Activated CD4-positive, alpha-beta T cell treated with anti-CD3 and anti-CD28 coated beads for 36 hours (primary cell): Measurements from ENCODE around the gene SIRT5. TPM values are rescaled to one million over a fixed set of nuclear protein-coding genes. Genes with fewer than 3 reads are reported as not detected.

Experiments
- ATAC-seq: fragments of 200-7000 bp; cut with Tn5 transposase; one replicate; pipeline ENCODE4 v1.10.0; 2021; ENCODE audit warnings: mild to moderate bottlenecking, moderate library complexity
- CTCF ChIA-PET: fragments of 350-600 bp; sonication (Branson Sonifier 250); formaldehyde crosslinking; loops from one replicate; lab custom pipeline; 2021; ENCODE audit warnings: antibody characterized with exemption; lab: Charles Lee
- POLR2A ChIA-PET: fragments of 350-600 bp; sonication (Branson Sonifier 250); formaldehyde crosslinking; loops from one replicate; lab custom pipeline; 2021; ENCODE audit warnings: antibody characterized with exemption, inconsistent platforms; lab: Charles Lee
- DNase-seq: peaks from one replicate; pipeline ENCODE4 v3.0.0-alpha.2; 2020
- H3K27ac Mint-ChIP-seq: one replicate; pipeline ENCODE4 v1.8.0; 2021; ENCODE audit warnings: mixed read lengths
- H3K27me3 Mint-ChIP-seq: one replicate; pipeline ENCODE4 v1.8.0; 2021; ENCODE audit warnings: mixed read lengths
- H3K36me3 Mint-ChIP-seq: one replicate; pipeline ENCODE4 v1.8.0; 2021; ENCODE audit warnings: low read depth, mixed read lengths
- H3K4me1 Mint-ChIP-seq: one replicate; pipeline ENCODE4 v1.8.0; 2021; ENCODE audit warnings: mixed read lengths
- H3K4me3 Mint-ChIP-seq: one replicate; pipeline ENCODE4 v1.8.0; 2021; ENCODE audit warnings: mild to moderate bottlenecking, moderate library complexity, mixed read lengths
- H3K9me3 Mint-ChIP-seq: one replicate; pipeline ENCODE4 v1.8.0; 2021; ENCODE audit warnings: low read depth, mixed read lengths
- intact Hi-C, 2 experiments: fragments of 100-400 bp; cut with DNase I in 1 of 2; cut with micrococcal nuclease in 1 of 2; formaldehyde crosslinking; loops; one replicate each; pipeline versions ENCODE4 v1.14.2 to v1.15.1; 2022 to 2024; cut with DNase I, micrococcal nuclease
- total RNA-seq, 2 experiments: library from RNA; stranded (reverse); gene quantifications; one replicate each; pipeline ENCODE4 v1.2.3, GENCODE V29; 2021

Gene SIRT5
- total RNA-seq, 2 experiments from 2014 or later = 14.7 to 21.9 TPM

GRCh38 chr6:13630499-13630898 lies 56.1 kb downstream of the SIRT5 start:
- peaks cover 38% of the 10 kb centered on the region for H3K4me1 Mint-ChIP-seq
- no peak overlapping the region for H3K4me3 Mint-ChIP-seq
- no peak for DNase-seq
- CTCF ChIA-PET = interaction anchor here (0.7 to 4.7 kb wide), 5 partner anchors 15 to 1090 kb away, joined by 3 to 26 read pairs (median 3); partner anchors contain the start of genes NOL7 and SIRT5
- peaks cover 39% of the 10 kb centered on the region for H3K36me3 Mint-ChIP-seq
- POLR2A ChIA-PET = interaction anchor here (0.6 kb wide), 1 partner anchor 1914 kb away, joined by 3 read pairs; no protein-coding TSS in a partner anchor
- H3K27me3 Mint-ChIP-seq = no peaks in the 10 kb centered on the region
- intact Hi-C loops = no loop called here
- no peaks in the 10 kb centered on the region for H3K9me3 Mint-ChIP-seq
- peak; percentile 77 for ATAC-seq
- H3K27ac Mint-ChIP-seq = peak overlapping the region; percentile 76

DNA sequence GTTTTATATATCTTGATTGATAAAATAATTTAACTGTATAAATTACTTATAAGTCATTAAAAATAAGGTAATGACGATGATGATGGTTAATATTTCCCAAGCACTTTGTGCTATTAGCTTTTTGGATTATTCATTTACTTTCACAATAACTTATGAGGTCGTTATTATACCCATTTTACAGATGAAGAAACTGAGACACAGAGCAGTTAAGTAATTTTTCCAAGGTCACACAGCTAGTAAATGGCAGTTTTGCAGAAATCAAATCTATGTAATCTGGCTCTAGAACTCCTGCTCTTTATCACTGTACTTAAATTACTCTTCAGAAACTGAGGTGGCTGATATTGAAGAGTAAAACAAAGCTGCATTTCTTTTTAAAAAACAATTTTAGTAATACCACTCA lies 58.9 kb downstream of the SIRT5 start:
- DNase-seq = no peak
- no peak overlapping the region for H3K27ac Mint-ChIP-seq
- H3K4me3 Mint-ChIP-seq = no peak overlapping the region
- no peaks in the 10 kb centered on the region for H3K9me3 Mint-ChIP-seq
- peaks cover 58% of the 10 kb centered on the region for H3K4me1 Mint-ChIP-seq
- peaks cover 36% of the 10 kb centered on the region for H3K36me3 Mint-ChIP-seq
- H3K27me3 Mint-ChIP-seq = no peaks in the 10 kb centered on the region
- intact Hi-C loops = no loop called here
- POLR2A ChIA-PET = no interaction called here
- no peak for ATAC-seq
- CTCF ChIA-PET = interaction anchor here (0.9 to 4.7 kb wide), 5 partner anchors 13 to 275 kb away, joined by 3 to 26 read pairs (median 4); partner anchors contain the start of gene NOL7

DNA sequence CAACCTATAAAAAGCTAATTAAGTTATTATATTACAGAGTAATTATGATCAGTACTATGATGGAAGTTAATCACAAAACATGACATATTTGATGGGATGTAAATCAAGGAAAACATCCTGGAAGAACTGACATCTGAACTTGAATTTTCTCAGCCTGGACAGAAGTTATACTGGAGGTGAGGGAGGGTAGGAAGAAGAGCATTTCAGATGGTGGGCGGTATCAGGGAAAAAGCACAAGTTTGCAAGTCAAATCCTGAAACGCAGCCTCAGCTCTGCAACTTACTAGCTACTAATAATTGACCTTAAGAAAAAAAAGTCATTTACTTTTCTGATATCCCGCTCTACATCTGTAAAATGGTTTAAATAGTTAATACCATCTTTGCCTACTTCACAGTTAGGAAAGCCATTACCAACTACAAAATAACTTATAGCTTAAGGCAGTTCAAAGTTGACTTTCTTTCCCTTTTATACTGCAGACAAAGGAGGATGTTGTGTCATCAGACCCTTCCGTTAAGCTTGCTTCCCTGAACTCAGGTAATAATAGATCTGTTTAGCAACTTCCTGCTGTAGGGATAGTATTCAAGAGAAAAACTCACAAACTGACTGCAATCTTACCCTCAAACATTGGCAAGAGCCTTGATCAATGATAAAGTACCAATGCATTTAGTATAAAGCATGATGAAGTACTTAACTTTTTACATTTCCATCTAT lies 61.7 kb downstream of the SIRT5 start:
- peak overlapping the region; percentile 83 for H3K27ac Mint-ChIP-seq

GRCh38 chr6:13638014-13638413 lies 63.6 kb downstream of the SIRT5 start:
- Mint-ChIP-seq H3K27ac (peak overlapping the region; percentile 18), H3K4me1 (peaks cover 46% of the 10 kb centered on the region), H3K4me3 (no peak overlapping the region), H3K9me3 (no peaks in the 10 kb centered on the region), H3K27me3 (no peaks in the 10 kb centered on the region), H3K36me3 (peaks cover 33% of the 10 kb centered on the region)
- ChIA-PET CTCF (no interaction called here), POLR2A (interaction anchor here (0.6 kb wide), 1 partner anchor 21 kb away, joined by 4 read pairs; no protein-coding TSS in a partner anchor)
- intact Hi-C loops = no loop called here
- DNase-seq = no peak
- no peak for ATAC-seq

More for the DNA sequence above, 61.7 kb downstream of the SIRT5 start:
- Mint-ChIP-seq H3K36me3 (peaks cover 40% of the 10 kb centered on the region), H3K27me3 (no peaks in the 10 kb centered on the region), H3K9me3 (no peaks in the 10 kb centered on the region), H3K4me1 (peaks cover 48% of the 10 kb centered on the region), H3K4me3 (no peak overlapping the region)
- ChIA-PET POLR2A (interaction anchor here (0.7 kb wide), 1 partner anchor 20 kb away, joined by 3 read pairs; no protein-coding TSS in a partner anchor), CTCF (interaction anchor here (1.1 to 1.8 kb wide), 3 partner anchors 11 to 41 kb away, joined by 4 to 10 read pairs (median 5); partner anchors contain the start of gene NOL7)
- DNase-seq (no peak), ATAC-seq (peak; percentile 60)
- intact Hi-C loops = no loop called here

- H3K4me3 Mint-ChIP-seq = no peak overlapping the region
- H3K4me1 Mint-ChIP-seq = peaks cover 51% of the 10 kb centered on the region
- ATAC-seq (no peak), DNase-seq (no peak)
- intact Hi-C loops = no loop called here
- H3K27me3 Mint-ChIP-seq = no peaks in the 10 kb centered on the region
- ChIA-PET POLR2A (interaction anchor here (0.6 kb wide), 1 partner anchor 20 kb away, joined by 4 read pairs; no protein-coding TSS in a partner anchor), CTCF (interaction anchor here (0.7 to 1.0 kb wide), 4 partner anchors 10 to 72 kb away, joined by 3 to 7 read pairs (median 4); no protein-coding TSS in a partner anchor)
- no peaks in the 10 kb centered on the region for H3K9me3 Mint-ChIP-seq
- H3K36me3 Mint-ChIP-seq = peaks cover 39% of the 10 kb centered on the region
- peak overlapping the region; percentile 18 for H3K27ac Mint-ChIP-seq
These were observed 64.2 kb downstream of the SIRT5 start for GRCh38 chr6:13638626-13639025.

DNA sequence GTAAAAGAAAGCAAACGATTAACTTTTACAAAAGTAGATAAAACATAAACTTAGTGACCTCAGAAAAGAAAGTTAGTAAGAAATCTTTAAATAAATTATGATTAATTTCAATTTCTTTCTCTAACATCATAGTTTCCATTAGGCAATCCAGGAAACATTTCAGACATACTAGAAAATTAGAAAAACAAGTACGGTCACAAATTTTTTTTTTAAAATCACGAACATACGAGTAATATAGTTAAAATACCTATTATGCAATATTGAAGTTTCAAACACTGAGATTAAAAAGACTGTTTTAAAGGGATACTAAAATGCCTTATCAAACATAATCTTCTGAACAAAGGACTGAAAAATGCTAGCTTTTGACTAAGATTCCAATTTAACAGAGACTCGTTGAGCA lies 66.9 kb downstream of the SIRT5 start:
- no peaks in the 10 kb centered on the region for H3K9me3 Mint-ChIP-seq
- H3K27me3 Mint-ChIP-seq = no peaks in the 10 kb centered on the region
- ATAC-seq = peak; percentile 19
- H3K4me3 Mint-ChIP-seq = no peak overlapping the region
- H3K27ac Mint-ChIP-seq = peak overlapping the region; percentile 80
- no peak for DNase-seq
- intact Hi-C loops = no loop called here
- CTCF ChIA-PET = interaction anchor here (0.7 kb wide), 1 partner anchor 22 kb away, joined by 3 read pairs; no protein-coding TSS in a partner anchor
- H3K4me1 Mint-ChIP-seq = peaks cover 42% of the 10 kb centered on the region
- POLR2A ChIA-PET = no interaction called here
- peaks cover 41% of the 10 kb centered on the region for H3K36me3 Mint-ChIP-seq

DNA sequence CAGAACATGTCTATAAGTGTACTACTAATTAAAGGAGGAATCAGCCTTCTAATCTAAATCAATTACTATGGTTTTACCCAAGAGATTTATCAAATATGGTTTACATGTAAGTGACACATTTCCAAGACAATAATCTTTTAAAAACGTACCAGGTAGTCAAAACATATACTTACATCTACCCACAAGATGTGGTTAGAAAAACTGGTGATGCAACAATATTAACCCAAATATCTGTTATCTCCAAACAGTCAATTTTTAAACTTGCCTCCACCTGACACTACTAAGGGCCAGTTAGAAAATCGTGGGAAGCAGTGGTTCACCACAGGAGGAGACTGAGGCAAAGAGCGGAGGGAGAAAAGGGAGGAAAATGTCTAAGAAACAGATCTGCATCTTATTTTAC lies 68.7 kb downstream of the SIRT5 start:
- H3K4me3 Mint-ChIP-seq = no peak overlapping the region
- intact Hi-C loops = no loop called here
- peak overlapping the region; percentile 66 for H3K27ac Mint-ChIP-seq
- CTCF ChIA-PET = interaction anchor here (1.3 to 1.4 kb wide), 2 partner anchors 15 to 67 kb away, joined by 4 read pairs; no protein-coding TSS in a partner anchor
- peaks cover 29% of the 10 kb centered on the region for H3K4me1 Mint-ChIP-seq
- H3K9me3 Mint-ChIP-seq = no peaks in the 10 kb centered on the region
- no peaks in the 10 kb centered on the region for H3K27me3 Mint-ChIP-seq
- DNase-seq = no peak
- ATAC-seq = no peak
- peaks cover 36% of the 10 kb centered on the region for H3K36me3 Mint-ChIP-seq
- POLR2A ChIA-PET = no interaction called here

DNA sequence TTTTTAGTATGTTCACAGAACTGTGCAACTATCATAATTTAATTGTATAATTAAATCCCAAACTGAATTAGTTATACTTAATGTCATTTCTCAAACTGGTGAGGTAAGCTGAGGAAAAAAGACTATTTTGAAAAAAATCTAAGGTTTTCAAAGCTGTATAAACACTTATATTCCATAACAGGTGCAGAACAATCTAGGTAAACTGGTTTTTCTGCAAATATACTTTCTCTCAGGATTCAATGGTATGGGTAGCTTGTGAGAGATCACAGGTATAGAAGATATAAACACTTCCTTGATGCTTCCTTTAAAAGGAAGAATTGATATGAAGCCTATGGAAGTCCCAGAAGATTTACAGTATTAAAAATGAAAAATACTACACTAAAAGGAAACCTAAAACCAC lies 74.4 kb downstream of the SIRT5 start:
- Mint-ChIP-seq H3K27me3 (no peaks in the 10 kb centered on the region), H3K9me3 (no peaks in the 10 kb centered on the region), H3K36me3 (peaks cover 24% of the 10 kb centered on the region), H3K4me3 (no peak overlapping the region), H3K27ac (no peak overlapping the region), H3K4me1 (peaks cover 13% of the 10 kb centered on the region)
- no peak for ATAC-seq
- ChIA-PET CTCF (interaction anchor here (0.8 to 2.9 kb wide), 4 partner anchors 10 to 30 kb away, joined by 3 to 10 read pairs (median 4); no protein-coding TSS in a partner anchor), POLR2A (no interaction called here)
- DNase-seq = no peak
- intact Hi-C loops = no loop called here

DNA sequence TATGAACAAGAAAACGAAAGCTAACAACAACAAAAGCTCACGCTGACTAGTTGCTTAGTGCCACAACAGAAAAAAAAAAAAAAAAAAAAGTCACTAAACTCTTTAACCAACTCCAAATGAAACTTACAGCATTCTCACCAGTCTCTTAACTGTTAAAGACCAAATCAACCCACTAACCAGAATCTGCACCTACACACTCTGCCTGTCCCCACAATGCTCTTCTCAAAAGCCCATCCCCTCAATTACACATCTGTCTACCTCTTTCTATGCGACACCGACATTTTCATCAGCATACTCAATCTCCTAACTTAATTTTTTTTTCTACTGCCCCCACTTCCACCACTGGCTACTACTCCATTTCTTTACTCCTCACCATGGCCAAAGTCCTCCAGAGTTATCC lies 75.0 kb downstream of the SIRT5 start:
- peaks cover 23% of the 10 kb centered on the region for H3K36me3 Mint-ChIP-seq
- intact Hi-C loops = no loop called here
- H3K4me1 Mint-ChIP-seq = peaks cover 13% of the 10 kb centered on the region
- peak overlapping the region; percentile 69 for H3K27ac Mint-ChIP-seq
- no peaks in the 10 kb centered on the region for H3K9me3 Mint-ChIP-seq
- POLR2A ChIA-PET = no interaction called here
- no peaks in the 10 kb centered on the region for H3K27me3 Mint-ChIP-seq
- CTCF ChIA-PET = interaction anchor here (1.0 to 2.9 kb wide), 3 partner anchors 13 to 30 kb away, joined by 3 to 10 read pairs (median 4); no protein-coding TSS in a partner anchor
- H3K4me3 Mint-ChIP-seq = peak overlapping the region; percentile 5
- peak; percentile 55 for ATAC-seq
- no peak for DNase-seq

- ChIA-PET POLR2A (no interaction called here), CTCF (interaction anchor here (1.1 to 1.8 kb wide), 6 partner anchors 13 to 141 kb away, joined by 3 to 5 read pairs (median 4); no protein-coding TSS in a partner anchor)
- Mint-ChIP-seq H3K36me3 (peaks cover 28% of the 10 kb centered on the region), H3K27ac (no peak overlapping the region), H3K4me1 (peaks cover 22% of the 10 kb centered on the region), H3K27me3 (no peaks in the 10 kb centered on the region), H3K9me3 (no peaks in the 10 kb centered on the region), H3K4me3 (no peak overlapping the region)
- intact Hi-C loops = no loop called here
- no peak for ATAC-seq
- no peak for DNase-seq
These were observed 78.9 kb downstream of the SIRT5 start for GRCh38 chr6:13653296-13653695.

DNA sequence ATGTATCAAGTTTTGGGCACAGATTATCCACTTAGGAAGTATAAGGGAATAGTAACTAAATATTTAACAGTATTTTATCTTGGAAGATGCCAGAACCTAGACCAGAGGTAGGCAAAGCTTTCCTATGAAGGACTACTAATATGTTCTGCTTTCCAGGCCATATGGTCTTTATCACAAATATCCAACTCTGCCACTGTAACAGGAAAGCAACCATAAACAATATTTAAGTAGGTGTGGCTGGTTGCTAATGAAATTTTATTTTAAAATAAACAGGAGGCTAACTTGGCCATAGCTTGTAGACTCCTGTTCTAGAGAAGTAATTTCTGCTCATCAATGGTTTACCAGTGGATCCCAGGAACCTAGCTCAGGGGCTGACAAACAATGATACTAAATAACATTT lies 80.1 kb downstream of the SIRT5 start:
- ATAC-seq (no peak), DNase-seq (no peak)
- intact Hi-C loops = no loop called here
- H3K36me3 Mint-ChIP-seq = peaks cover 27% of the 10 kb centered on the region
- ChIA-PET CTCF (no interaction called here), POLR2A (no interaction called here)
- no peak overlapping the region for H3K27ac Mint-ChIP-seq
- H3K4me1 Mint-ChIP-seq = peaks cover 27% of the 10 kb centered on the region
- no peaks in the 10 kb centered on the region for H3K9me3 Mint-ChIP-seq
- no peaks in the 10 kb centered on the region for H3K27me3 Mint-ChIP-seq
- no peak overlapping the region for H3K4me3 Mint-ChIP-seq
